NCI-H1092 (cell line): Measurements from ENCODE around the gene MAPK1.
"Not testable (repeated sequence)": the region's sequence is repeated elsewhere in the genome, so short reads cannot be mapped to it uniquely, and the experiment has no call there.

ENCODE experiments used
- DNase-seq: peaks from one replicate; lab custom pipeline; 2025; lab: John Stamatoyannopoulos, UW

The MAPK1 gene

GRCh38 chr22:21790849-21791610 lies 76.4 kb downstream of the MAPK1 start:
- DNase-seq = not testable (repeated sequence)

GRCh38 chr22:21790359-21790758 lies 77.1 kb downstream of the MAPK1 start:
- no peak for DNase-seq

GRCh38 chr22:21787565-21787964 lies 79.9 kb downstream of the MAPK1 start:
- DNase-seq = not testable (repeated sequence)

GRCh38 chr22:21780259-21780658 lies 87.2 kb downstream of the MAPK1 start:
- DNase-seq = no peak

GRCh38 chr22:21779444-21779843 lies 88.0 kb downstream of the MAPK1 start:
- DNase-seq = no peak

- DNase-seq = no peak
Observed at GRCh38 chr22:21778705-21779363, 88.6 kb downstream of the MAPK1 start.

- no peak for DNase-seq
Observed at GRCh38 chr22:21771631-21771976, 95.8 kb downstream of the MAPK1 start.

GRCh38 chr22:21768435-21768834 lies 99.0 kb downstream of the MAPK1 start:
- DNase-seq = no peak

- no peak for DNase-seq
Observed at GRCh38 chr22:21766691-21767462, 100.6 kb downstream of the MAPK1 start.

GRCh38 chr22:21765909-21766529 lies 101.4 kb downstream of the MAPK1 start:
- DNase-seq = no peak

- no peak for DNase-seq
Observed at GRCh38 chr22:21764038-21764804, 103.2 kb downstream of the MAPK1 start.

GRCh38 chr22:21762712-21763581 lies 104.5 kb downstream of the MAPK1 start:
- no peak for DNase-seq

GRCh38 chr22:21761994-21762680 lies 105.3 kb downstream of the MAPK1 start:
- DNase-seq = no peak

- DNase-seq = no peak
Observed at GRCh38 chr22:21761086-21761485, 106.4 kb downstream of the MAPK1 start.

GRCh38 chr22:21760640-21761039 lies 106.8 kb downstream of the MAPK1 start:
- DNase-seq = no peak

GRCh38 chr22:21759646-21760376 lies 107.6 kb downstream of the MAPK1 start:
- no peak for DNase-seq

GRCh38 chr22:21759093-21759492 lies 108.4 kb downstream of the MAPK1 start:
- no peak for DNase-seq

- DNase-seq = no peak
Observed at GRCh38 chr22:21758091-21758864, 109.2 kb downstream of the MAPK1 start.

- no peak for DNase-seq
Observed at GRCh38 chr22:21755851-21756284, 111.6 kb downstream of the MAPK1 start.
